LNCaP clone FGC (cell line): ENCODE results near the gene SRRM5.

Experiments
- DNase-seq: peaks from one replicate; pipeline ENCODE4 v3.0.0-alpha.2; 2011; ENCODE audit warnings: low read depth
- H3K4me3 ChIP-seq: 2 replicates; pipeline ENCODE4 v1.5.1; 2011; ENCODE audit warnings: mild to moderate bottlenecking, low read depth, low read length, control low read depth
- TF ChIP-seq, protein P1 (sequence below): IDR thresholded peaks from 2 replicates; pipeline ENCODE4 v1.5.1; 2012; ENCODE audit warnings: mild to moderate bottlenecking; ENCODE audit not compliant: control insufficient read depth, insufficient read depth; ENCODE audit errors: extremely low read depth

SRRM5 gene

DNA sequence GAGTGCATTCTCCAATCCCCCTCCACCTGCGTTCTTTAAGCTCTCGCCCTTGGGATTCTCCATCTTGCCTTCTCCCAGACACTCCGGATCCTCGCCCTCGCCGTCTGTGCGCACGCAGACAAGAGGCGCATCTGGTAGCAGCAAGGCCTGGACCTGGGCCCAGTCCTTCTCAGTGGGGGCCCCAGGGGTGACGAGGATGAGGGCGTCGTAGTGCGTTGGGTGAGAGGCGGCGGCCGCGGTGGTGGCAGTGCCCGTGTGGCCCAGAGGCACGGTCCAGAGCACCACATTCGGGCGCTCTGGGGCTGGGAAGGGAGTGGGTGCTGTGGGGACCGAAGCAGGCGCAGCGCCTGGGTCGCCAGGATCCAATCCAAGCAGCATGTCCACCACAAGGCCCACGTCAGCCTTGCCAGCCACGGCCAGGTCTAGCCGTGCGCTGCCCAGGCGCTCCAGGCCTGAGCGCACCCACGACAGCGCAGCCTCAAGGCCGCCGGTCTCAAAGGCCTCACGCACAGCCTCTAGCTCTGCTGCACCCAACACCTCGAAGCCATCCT lies 19.0 kb upstream of the SRRM5 start:
- TF ChIP-seq, protein P1, sequence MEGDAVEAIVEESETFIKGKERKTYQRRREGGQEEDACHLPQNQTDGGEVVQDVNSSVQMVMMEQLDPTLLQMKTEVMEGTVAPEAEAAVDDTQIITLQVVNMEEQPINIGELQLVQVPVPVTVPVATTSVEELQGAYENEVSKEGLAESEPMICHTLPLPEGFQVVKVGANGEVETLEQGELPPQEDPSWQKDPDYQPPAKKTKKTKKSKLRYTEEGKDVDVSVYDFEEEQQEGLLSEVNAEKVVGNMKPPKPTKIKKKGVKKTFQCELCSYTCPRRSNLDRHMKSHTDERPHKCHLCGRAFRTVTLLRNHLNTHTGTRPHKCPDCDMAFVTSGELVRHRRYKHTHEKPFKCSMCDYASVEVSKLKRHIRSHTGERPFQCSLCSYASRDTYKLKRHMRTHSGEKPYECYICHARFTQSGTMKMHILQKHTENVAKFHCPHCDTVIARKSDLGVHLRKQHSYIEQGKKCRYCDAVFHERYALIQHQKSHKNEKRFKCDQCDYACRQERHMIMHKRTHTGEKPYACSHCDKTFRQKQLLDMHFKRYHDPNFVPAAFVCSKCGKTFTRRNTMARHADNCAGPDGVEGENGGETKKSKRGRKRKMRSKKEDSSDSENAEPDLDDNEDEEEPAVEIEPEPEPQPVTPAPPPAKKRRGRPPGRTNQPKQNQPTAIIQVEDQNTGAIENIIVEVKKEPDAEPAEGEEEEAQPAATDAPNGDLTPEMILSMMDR, result no peak
- no peak for DNase-seq
- H3K4me3 ChIP-seq, result no peak overlapping the region

DNA sequence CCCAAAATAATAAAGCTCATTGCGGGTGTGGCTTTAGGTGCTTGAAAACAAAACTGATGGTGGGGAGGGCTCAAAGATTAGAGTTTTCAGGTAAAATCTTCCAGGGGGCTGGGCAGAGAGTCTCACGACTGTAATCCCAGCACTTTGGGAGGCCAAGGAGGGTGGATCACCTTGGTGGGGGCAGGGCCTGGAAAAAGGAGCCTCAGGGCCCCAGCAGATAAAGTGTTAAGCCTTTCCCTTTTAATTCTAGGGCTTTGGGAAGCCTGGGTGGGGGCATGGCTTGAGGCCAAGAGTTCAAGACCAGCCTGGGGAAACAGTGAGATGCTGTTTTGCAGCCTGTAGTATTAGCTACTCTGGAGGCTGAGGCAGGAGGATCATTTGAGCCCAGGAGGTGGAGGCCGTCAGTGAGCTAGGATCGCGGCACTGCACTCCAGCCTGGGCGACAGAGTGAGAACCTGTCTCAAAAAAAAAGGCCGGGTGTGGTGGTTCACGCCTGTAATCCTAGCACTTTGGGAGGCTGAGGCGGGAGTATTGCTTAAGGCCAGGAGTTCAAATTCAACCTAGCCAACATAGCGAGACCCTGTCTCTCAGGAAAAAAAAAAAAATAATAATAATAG lies 17.7 kb upstream of the SRRM5 start:
- peak overlapping the region; percentile 91 for H3K4me3 ChIP-seq
- TF ChIP-seq, protein P1, result no peak
- DNase-seq, result no peak

DNA sequence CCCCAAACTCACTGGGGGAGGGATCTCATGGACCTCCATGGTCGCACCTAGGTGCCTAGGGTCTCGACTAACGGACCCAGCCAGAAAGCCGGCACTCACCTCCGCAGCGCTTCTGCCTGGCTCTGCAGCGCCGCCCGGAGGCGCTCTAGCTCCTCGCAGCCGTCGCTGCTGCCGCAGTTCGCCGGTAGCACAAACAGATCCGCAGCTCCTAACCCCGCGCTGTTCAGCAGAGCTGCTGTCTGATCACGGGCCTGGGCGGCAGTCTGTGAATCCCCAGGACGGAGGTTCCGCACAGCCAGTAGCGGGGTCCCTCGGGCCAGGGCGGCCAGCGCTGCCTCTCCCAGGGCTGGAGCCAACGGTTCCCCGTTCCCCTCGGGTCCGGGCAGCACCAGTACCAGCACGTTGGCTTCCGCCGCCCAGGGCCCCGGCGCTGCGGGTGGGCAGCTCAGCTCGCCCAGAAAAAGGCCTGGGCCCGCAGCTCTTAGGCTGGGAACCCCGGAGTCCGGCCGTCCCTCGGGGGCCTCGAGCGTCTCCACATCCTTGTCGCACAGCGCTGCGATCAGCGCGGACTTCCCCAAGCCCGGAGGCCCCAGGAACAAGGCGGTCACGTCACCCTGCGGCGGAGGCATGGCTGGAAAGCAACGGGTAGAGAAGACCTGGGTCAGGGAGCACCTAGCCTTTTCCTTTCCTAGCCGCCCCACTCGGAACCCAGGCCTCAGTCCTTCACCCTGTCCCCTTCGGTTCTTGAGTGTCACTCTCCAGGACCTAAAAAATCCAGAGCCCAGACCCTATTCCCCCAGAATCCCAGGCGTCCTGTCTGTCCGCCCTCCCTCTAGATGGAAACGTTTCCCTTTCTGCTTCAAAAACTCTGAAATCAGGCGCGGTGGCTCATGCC lies 16.9 kb upstream of the SRRM5 start:
- peak overlapping the region; percentile 91 for H3K4me3 ChIP-seq
- TF ChIP-seq, protein P1, result peak; percentile 55
- DNase-seq, result no peak

DNA sequence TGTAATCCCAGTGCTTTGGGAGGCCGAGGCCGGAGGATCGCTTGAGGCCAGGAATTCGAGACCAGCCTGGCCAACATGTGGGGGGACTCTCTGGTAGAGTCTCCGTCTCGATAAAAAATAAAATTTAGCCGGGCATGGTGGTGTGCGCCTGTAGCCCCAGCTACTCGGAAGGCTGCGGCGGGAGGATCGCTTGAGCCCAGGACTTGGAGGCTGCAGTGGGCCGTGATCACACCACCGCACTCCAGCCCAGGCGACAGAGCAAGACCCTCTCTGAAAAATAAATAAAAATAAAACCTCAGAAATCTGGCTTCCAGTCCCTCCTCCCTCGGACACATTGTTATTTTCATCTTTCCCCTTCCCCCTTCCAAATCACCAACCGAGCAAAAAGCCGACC lies 16.3 kb upstream of the SRRM5 start:
- no peak for DNase-seq
- H3K4me3 ChIP-seq, result peak overlapping the region; percentile 91
- TF ChIP-seq, protein P1, result no peak

DNA sequence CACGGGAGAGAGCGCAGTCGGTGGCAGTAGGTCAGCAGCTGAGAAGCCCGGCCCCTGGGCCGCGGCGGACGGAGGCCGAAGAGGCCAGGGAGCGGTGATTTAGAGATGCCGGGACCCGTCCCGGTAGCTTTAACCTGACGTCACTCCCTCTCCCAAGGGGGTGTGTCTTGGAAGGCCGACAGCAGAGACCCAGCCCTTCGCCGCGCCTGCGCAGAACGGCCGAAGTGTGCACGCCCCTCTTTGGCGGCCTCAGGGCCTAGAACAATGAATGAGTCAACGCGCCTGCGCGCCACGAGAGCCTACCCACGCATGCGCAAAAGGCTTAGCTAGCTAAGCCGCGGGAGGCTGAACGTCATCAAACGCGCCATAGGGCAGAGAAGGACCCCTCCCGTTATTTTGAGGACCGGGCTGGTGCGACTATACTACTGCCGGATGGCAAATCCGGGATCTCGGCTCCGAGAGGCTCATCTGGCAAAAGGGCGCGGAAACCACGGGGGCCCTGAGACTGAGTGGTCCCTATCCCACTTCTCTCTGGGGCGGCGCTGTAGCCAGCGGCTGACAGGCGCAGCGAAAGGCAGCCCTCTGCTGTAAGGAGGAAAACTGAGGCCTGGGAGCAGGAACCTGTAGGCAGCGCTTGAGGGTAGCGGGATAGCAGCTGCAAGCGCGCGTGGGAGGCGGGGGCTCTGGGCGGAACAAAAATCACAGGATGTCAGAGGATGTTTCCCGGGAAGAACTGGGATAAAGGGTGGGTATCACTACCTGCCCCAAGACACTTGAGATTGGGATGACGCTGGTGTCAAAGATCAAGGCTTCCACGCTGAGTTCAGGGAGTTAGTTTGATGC lies 15.7 kb upstream of the SRRM5 start, which contains the start of the genes IRGQ and ZNF576:
IRGQ (minus strand) TSS at position 136 of the 843 bp plus-strand sequence. CDS start 796 bp downstream, outside the sequence.
ZNF576 (plus strand) TSS at position 597 of the 843 bp plus-strand sequence. CDS start 514 bp downstream, outside the sequence.
- H3K4me3 ChIP-seq, result peak within 1 kb of the TSS; percentile 91
- peak; percentile 88 for DNase-seq
- TF ChIP-seq, protein P1, result no peak

DNA sequence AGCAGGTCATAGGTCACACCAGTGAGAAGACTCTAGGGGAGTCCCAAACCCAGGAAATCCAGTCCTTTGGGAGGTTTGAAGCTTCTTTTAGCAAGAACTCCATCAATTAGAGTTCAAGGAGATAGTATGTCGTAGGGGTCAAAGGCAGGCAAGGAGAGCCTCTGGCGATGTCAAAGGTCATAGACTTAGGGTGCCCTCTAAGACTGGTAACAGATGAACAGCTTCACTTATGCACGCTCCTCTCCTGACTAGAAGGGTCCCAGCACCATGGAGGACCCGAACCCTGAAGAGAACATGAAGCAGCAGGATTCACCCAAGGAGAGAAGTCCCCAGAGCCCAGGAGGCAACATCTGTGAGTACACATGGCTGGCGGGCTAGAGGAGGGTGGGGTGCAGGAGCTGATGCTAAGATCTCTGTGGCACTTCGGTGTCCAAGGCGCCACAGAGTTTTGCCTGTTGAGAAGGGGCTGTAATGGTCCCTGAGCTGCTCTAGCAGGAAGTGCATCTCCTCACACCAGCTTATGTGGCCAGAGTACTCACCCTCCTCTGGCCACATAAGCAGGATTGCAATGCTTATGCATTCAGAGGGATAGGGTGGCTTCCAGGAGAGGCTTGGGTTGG lies 14.9 kb upstream of the SRRM5 start:
- TF ChIP-seq, protein P1, result no peak
- H3K4me3 ChIP-seq, result peak overlapping the region; percentile 91
- DNase-seq, result no peak
